ENCODE data around the gene KCNH4.
"Not testable (repeated sequence)": the region's sequence is repeated elsewhere in the genome, so short reads cannot be mapped to it uniquely, and the experiment has no call there.

KCNH4 gene

DNA sequence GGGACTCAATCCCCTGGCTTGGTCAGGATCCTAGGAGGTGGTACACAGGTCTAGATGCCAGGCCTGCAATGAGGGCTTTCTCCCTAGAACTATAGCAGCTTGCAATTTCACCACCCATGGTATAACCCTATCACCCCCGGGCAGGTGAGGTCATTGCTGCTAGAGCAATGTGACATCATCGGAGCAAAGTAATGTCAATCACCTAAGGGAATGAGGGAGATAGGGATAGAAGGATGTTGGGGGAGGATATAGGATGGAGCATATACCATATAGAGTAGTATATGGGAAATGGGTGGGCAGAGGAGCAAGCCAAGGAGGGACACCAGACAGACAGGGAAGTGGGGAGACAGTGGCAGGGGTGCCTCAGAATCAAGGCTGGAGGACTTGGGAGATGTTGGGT is 3.3 kb downstream of the KCNH4 start:
- DNase-seq, result no peak

DNA sequence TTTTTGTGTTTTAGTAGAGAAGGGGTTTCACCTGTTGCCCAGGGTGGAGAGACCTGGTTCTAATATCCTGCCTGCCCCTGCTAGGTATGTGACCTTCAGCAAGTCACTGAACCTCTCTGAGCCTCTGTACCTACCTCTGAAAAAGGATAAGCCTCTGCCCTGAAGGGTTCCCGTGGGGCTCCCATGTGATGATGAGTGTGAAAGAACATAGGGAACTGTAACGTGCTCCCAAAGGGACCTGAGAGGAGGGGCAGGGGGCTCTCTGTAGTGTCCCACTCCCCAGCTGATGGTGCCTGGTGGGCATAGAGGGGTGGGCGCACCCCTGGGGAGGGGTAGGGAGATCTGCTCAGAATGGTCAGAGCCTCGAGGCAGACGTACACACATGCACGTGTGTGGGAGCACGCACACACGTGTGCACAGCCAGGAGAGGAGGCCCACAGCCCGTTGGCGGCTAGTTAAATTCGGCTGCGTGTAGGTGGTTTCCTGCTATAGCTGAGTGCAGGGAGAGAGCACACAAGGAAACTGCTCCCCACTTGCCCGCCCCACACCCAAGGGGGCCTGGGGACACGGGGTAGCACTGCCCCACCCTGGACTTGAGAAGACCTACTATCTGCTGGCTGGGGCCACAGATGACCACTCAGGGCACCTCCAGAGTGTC is 6.7 kb downstream of the KCNH4 start:
- no peak for DNase-seq

DNA sequence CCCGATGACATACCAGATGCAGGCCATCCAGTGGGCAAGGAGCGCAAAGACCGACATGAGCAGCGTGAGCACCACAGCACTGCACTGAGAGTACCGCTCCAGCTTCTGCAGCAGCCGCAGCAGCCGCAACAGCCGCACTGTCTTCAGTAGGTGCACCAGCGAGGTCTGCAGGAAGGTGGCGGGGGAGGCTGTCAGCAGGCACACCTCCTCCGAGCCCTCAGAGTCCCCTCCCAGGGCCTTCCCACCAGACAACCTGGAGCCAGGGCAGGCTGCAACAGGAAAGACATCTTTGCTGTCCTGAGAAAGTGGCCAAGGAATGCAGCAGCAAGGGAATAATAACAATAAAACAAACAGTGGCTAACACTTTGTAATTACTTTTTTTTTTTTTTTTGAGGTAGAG is 9.1 kb downstream of the KCNH4 start:
- DNase-seq, result no peak

DNA sequence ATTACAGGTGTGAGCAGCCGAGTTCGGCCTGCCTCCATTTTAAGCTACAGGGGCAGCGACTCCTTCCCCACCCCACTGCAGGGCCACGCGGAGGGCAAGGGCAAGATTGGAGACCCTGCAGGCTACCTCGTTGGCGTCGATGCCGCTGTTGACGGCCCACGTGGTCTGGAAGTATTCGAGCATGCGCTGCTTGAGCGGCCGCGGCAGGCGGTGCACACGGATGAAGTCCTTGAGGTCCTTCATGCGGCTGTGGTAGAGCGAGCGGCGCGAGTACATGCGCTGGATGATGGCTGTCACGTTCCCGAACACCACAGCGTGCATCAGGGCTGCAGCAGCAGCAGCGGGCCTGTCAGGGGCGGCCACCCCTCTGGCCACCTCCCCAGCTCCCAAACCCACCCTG is 11.6 kb downstream of the KCNH4 start:
- no peak for DNase-seq

DNA sequence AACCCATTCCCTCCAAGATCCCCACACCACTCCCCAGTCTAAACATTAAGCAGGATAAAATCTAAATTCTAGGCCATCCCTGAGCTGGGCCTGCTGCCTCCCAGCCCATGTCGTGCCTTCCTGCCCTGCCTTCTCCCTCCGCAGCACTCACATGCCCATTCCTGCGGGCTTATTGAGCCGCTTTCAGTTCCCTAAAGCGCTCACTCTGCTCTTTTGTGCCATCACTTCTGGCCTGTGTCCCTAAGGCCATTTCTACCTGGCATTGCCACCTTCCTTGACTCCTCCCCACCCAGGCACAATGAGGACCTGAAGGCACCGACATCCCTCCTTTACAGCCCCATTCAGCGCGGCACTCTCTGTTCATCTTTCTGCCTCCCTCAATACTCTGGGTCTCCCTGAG is 13.1 kb downstream of the KCNH4 start:
- no peak for DNase-seq

DNA sequence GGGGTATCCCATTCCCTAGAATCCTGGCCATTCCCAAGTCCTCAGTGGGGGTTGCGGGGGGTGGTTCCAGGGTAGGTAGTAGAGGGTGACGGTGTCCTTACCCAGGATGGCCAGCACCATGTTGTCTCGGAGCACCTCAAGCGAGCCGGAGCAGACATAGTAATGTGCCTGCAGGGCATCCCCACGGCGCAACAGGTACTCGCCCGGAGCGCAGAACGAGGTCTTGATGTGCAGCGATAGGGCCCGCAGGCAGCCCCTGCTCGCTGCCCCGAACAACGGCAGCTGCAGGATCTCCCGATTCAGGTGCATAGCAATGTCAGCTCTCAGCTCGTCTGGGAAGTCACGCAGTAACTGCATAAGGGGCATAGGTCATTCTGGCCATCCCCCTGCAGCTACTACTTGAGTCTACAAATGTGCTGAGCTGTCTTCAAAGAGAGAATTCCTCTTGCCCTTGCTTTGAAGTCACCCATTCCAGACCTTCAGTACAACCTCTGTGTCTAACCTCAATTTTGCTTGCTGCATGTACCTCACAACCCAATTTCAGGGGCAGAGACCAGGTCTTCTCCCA is 14.7 kb downstream of the KCNH4 start:
- DNase-seq, result no peak

DNA sequence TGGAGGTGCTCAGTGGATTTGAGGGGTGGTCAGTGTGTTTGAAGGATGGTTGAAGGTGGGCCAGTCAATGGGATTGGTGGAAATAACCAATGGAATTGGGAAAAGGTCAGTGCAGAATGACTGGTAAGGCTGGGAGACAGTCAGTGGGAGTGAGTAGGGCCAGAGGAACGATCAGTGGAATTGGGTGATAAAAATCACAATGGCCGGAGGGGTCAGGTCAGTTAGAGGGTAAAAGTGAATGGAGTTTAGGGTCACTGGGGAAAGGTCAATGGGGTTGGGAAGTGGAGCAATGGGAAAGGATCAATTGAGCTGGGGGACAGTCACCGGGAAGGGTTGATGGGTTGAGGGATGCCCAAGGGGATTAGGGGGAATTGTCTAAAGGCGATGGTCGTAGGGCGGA is 15.2 kb downstream of the KCNH4 start:
- no peak for DNase-seq

DNA sequence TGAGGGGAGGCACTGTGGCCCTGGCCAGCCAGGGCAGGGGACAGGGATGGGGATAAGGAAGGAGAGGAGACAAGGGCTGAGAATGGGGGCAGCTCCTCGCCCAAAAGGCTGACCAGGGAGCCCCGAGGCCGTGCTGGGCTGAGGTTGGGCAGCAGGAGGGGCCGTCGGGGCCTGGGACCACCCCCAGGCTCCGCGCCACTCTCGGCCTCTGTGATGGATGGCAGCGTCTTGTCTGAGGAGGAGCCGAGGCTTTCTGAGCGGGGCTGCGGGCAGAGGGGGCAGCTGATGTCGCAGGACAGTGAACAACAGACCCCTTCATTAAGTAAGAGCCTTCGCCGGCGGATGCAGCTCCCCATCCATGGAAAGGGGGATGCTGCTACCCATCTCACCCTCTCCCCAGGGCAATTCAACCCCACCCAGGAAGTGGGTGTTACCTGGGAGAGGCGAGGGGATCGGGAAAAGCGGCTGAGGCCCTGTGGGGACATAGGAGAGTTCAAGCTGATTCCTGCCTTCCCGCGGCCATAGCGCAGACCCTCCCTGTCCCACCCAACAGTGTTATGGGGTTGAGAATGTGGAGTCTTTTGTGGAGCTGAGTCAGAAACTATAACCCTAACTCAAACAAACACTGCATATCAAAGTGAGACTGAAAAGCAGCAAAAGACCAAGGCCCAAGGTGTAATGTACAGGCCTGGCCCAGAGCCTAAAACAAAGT is 17.1 kb downstream of the KCNH4 start:
- no peak for DNase-seq

DNA sequence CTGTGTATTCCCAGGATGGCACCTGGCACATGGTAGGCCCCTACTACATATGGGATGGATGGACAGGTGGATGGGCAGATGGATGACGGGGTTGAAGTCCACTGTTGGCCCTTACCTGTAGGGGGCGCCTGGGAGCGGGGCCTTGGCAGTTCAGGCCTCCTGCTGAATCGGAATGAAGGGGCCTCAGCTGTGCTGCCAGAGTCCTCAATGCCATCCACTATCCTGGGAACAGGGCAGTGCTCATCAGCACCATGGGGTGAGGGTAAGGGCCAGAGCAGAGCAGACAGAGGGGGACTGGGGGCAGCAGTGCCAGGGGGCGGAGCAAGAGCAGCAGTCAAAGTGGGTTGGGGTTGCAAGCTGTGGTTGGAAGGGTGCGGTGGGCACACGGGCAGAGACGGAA is 17.8 kb downstream of the KCNH4 start:
- DNase-seq, result peak; percentile 42

DNA sequence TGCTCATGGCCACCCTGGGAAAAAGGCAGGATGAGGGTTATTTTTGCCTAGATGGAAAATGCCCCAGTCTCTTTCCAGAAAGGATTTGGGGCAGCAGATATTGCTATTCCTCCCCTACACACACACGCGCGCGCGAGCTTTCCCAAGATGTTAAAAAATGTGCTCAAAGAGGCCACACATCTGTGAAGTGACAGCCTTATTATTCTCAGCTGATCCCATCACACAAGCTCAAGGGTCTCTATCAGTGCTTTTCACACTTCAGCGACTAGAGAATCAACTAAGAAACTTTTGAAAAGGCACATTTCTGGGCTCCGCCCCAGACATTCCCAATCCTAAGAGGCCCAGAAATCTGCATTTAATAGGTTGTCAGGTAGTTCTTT is 20.4 kb downstream of the KCNH4 start:
- no peak for DNase-seq

DNA sequence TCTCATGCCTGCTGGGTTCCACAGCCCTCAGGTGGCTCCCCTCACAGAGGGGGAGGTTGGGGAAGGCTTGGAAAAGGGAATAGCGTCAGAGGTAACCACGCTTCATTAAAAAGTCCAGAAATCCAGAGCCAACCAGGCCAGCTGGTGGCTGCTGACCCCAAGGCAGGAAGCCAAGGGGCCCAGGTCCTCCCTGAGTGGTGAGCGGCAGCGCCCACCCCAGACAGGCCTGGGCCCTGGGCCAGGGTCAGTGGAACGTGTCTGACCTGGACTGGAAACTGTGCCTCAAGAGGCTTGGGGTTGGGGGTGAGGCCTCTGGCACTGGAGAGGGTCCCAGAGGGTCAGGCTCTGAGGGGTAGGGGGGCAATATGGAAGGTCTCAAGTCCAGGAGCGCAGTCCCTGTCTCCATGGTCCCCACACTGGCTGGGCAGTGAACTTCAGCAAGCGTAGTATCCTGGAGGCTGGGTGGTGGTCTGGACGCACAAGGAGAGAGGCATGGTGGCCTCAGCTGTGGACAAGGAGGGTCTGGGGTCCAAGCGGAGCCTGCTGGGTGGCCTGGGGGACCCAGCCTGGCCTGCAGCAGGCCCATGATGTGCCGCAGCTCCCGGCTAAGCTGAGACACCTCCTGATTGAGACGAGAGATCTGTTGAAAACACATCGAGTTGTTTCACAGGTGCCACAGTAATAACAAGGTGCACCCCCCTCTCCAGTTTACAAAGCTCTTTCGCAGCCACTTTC is 21.0 kb downstream of the KCNH4 start:
- DNase-seq, result no peak

DNA sequence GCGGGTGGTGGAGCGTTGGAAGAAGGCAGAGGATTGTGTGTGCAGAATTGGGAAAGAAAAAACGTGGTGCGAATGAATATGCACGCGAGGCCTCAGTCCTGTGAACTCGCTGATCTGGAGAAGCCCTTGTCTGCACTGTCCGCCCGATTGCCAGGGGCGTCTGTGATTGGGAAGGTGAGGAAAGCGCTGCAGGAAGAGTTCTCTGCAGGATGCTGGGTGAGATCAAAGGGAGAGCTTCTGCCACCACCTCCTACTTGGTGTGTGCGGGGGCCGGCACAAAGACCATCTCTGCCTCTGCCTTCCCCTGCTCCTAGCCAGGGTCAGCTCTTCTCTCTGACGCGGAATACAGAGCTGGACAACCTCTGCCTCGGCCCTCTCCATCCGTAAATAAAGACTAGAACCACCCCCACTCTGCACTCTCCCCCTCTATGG is 25.3 kb downstream of the KCNH4 start:
- no peak for DNase-seq

DNA sequence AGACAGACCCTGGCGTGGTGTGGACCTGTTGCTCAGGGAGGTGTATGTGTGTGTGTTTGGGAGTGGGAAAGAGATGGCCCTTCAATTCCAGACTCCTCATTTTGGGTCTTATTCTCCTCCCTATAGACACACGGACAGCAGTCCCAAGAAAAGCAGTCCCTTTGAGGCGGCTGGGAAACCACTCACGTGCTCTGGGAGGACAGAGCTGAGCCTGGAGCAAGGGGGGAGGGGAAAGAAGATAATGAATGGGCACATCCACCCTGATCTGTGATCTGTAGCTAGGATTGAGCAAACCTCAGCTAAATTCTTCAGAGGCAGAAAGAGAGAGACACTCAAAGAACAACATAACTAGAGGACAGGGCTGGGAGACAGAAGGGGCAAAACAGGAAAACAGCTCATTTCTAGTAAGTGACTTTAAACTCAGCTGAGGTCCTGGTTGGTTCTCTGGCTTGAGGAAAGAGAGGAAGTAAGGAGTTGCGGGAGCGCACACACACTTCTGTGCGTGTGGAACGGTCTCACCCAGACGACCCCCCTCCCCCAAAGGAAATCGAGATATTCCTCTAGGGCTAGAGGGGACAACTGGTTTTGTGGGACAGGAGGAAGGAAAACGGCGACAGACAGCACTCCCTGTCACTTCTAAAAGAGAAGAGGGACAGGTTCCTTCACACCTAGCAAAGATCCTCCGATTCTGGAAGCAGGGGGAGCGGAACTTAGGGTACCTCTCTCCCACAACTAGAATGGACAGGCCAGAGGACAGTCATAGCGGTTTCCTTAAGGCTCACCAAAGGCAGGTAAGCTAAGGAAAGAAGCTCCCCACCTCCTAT is 26.8 kb downstream of the KCNH4 start:
- DNase-seq, result no peak

DNA sequence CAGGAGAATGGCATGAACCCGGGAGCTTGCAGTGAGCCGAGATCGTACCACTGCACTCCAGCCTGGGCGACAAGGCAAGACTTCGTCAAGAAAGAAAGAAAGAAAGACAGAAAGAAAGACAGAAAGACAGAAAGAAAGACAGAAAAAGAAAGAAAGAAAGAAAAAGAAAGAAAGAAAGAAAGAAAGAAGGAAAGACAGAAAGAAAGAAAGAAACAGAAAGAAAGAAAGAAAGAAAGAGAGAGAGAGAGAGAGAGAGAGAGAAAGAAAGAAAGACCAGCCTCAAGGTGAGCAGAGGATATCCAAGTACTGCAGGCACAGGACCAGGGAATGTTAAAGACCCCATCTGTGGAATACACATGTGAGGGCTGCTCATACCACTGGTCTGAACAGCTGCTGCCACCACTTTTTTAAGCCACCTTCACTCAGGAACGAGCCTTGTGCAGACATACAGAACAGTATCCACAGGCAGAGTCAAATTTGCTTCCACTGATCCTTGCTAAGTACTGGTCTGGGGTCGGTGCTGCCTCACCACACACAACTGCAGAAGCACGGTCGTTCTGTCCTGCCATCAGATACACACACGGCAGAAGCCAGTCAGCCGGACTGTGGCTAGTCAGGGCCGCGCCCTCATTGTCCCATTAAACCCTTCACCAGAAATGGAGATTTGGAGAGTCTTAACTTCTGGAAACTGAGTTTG is 33.9 kb downstream of the KCNH4 start:
- DNase-seq, result no peak

DNA sequence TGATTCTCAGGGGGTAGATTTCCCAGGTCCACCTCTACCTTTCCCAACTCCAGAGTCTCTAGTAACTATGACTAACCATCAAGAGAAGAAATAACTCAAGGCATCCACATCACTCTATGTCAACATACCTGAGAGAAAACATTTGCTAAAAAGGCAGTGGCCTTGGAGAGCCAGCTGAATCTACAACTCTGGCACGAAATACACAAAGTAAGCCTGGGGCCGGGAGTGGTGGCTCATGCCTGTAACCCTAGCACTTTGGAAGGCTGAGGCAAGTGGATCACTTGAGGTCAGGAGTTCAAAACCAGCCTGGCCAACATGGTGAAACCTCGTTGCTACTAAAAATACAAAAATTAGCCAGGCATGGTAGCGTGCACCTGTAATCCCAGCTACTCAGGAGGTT is 37.8 kb downstream of the KCNH4 start:
- not testable (repeated sequence) for DNase-seq

DNA sequence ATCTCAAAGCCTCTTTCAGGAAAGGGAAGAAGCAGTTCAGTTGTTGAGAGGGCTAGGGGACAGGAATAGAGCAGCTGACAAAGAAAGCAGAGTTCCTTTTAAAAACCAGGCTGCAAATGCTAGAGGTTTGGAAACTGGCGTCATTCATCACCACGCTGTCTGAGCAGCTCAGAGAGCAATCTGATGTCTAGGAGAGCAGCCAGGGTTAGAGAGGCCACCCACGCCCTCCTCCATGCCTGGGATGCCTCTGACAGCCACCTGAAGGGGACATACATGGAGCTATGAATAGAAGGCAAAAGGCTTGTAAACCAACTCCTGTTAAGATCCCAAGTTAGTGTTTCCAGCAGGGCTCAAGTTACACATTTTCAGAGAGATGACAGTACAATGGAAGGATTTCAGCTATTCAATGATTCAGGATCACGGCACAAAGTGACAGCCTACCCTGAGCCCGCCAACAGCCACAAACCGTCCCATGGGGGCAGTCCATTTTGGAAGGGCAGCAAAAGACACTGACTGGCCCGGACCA is 38.5 kb downstream of the KCNH4 start:
- DNase-seq, result no peak

DNA sequence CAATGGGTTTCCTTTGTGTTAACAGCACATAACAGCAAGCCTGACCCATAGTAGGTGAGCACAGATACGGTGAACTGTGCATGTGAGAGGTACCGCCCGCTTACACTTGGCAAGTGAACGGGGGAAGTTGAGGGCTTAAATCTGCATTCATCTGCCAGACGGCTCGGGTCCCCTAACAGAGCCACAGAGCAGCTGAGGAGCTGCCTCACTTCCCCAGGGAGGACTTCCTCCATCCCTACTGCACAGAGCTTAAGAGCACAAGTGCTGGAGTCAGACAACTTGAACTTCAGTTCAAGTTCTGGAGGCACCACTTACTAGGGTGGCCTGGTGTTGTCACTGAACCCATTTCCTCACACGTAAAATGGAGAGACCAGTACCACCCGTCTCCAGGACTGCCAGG is 39.6 kb downstream of the KCNH4 start:
- DNase-seq, result no peak

DNA sequence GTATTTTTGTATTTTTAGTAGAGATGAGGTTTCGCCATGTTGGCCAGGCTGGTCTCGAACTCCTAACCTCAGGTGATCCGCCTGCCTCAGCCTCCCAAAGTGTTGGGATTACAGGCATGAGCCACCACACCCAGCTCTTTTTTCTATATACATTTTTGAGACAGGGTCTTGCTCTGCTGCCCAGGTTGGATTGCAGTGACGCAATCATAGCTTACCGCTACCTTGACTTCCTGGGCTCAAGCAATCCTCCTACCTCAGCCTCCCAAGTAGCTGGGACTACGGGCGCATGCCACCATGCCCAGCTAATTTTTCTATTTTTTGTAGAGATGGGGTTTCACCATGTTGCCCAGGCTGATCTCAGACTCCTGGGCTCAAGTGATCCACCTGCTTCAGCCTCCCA is 40.3 kb downstream of the KCNH4 start:
- DNase-seq, result not testable (repeated sequence)

DNA sequence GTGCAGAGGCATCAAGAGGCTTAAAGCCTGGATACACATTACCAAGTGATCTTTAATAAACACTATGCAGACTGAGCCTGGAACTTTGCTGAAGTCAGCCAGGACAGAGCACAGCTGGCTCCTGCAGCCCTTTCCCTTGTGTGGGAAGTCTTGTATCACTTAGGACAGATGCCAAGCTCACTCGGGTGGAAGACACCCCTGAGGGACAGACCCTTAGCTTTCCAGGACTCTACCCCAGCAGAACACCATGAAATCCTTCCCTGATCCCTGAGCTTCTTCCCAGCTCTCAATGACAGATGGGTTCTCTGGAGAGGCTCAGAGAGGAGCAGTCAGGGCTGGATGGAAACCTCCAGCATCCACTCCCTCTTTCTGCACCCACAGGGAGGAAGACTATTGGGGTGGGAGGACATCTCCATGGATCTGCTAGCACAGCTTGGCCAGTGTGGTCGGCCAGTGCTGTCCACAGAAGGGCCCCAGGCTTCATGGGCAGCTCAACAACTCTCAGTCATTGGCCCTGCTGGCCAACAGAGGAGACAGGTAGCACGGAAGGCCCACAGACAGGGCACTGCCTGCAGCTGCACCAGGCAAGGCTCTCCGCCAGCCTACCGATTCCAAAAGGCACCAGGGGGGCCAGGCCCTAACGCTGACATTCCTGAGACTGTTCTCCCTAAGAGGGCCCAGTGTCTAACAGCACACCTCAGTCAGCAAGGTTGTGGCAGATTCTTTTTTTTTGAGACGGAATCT is 42.0 kb downstream of the KCNH4 start:
- DNase-seq, result no peak

DNA sequence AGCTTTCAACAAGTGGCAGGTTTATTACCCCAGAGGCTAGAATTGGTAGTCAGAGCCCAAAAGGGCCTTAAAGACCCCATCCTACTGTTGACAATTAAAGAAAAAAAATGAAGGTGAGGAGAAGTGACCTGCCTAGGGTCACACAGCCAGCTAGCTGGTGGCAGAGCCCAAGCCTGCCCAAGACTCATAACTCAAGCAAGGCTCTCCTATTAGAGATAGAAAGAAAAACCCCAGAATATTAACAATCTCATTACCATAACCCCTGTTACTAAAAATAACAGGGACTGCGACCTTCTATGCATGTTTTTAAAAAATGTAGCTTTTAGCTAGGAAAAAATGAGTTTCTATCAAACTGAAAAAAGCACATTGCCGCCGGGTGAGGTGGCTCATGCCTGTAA is 44.3 kb downstream of the KCNH4 start:
- DNase-seq, result no peak
